ENCODE data around the gene SULT2A1. TPM values are rescaled to one million over a fixed set of nuclear protein-coding genes. Genes with fewer than 3 reads are reported as not detected.
"Not testable (repeated sequence)": the region's sequence is repeated elsewhere in the genome, so short reads cannot be mapped to it uniquely, and the experiment has no call there.

The SULT2A1 gene, protein sequence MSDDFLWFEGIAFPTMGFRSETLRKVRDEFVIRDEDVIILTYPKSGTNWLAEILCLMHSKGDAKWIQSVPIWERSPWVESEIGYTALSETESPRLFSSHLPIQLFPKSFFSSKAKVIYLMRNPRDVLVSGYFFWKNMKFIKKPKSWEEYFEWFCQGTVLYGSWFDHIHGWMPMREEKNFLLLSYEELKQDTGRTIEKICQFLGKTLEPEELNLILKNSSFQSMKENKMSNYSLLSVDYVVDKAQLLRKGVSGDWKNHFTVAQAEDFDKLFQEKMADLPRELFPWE
- total RNA-seq = not detected
- 1 to 10 TPM in 2 of 8 donors, under 1 TPM in 2, not detected in 4; 0.05 to 5.7 (median 0.61) TPM for polyA plus RNA-seq (ENCODE audit: insufficient read depth in 1 of 8, insufficient read length in 8 of 8, low replicate concordance in 1 of 8)
- long read RNA-seq, donor 1 = 0 reads
- long read RNA-seq, donor 2 = 0 reads
- long read RNA-seq, donor 3 = 0 reads
- long read RNA-seq, donor 4 = 0 reads
- long read RNA-seq, donor 5 = 0 reads
- long read RNA-seq, donor 6 = 0 reads
- long read RNA-seq, donor 7 = 0 reads
- long read RNA-seq, donor 8 = 0 reads
- long read RNA-seq, donor 9, partial matches to known transcripts = 5 of 8 reads
- long read RNA-seq, donor 9, other reads (novel, unspliced or antisense) = 0 of 8 reads
- long read RNA-seq, donor 10 = 0 reads
- long read RNA-seq, donor 11, partial matches to known transcripts = 0 of 2 reads
- long read RNA-seq, donor 11, other reads (novel, unspliced or antisense) = 0 of 2 reads

DNA sequence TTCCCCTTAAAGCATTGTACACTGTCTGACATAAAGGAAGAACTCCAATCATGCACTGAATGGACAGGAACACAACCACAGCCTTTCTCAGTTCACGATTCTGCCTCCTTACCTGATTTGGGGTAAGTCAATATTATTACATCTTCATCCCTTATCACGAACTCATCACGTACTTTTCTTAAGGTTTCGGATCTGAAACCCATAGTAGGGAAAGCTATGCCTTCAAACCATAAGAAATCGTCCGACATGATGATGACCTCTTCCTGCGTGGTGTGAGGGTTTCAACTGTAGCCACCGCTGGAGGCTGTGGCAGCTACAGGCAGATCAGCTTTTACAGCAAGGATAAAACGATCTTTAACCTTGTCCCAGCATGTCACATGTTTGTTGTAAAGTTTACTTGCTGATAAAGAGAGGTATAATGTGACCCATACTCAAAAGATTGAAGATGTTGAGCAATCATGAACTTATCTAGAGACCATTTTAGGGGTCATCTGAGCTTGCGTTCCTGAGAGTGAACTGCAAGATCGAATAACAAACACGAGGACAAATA lies at the start of gene SULT2A1:
SULT2A1 (minus strand) TSS at position 306 of the 550 bp plus-strand sequence; CDS start at position 248, 58 bp downstream.
- Histone ChIP-seq H3K4me3 (ENCODE audit: low read length) (no peak within 1 kb of the TSS), H3K27ac (ENCODE audit: low read length) (no peak within 1 kb of the TSS), H3K27me3 (ENCODE audit: control insufficient read depth, insufficient read depth, low read length) (peaks cover 3% of the 10 kb centered on the region), H3K4me1 (ENCODE audit: control insufficient read depth, insufficient read depth, low read length) (no peaks in the 10 kb centered on the region), H3K9me3 (replicated peaks; ENCODE audit: control insufficient read depth, low read depth, low read length) (no peaks in the 10 kb centered on the region), H3K36me3 (ENCODE audit: control insufficient read depth, insufficient read depth, low read length) (no peaks in the 10 kb centered on the region)
- 50% methylated on average over 4 of the region's 12 CpGs for WGBS (ENCODE audit: insufficient coverage)
- DNase-seq = no peak

GRCh38 chr19:47928581-47928980 lies 42.5 kb upstream of the SULT2A1 start:
- WGBS (ENCODE audit: insufficient coverage) = no CpG with 5 or more reads among the region's 20 CpGs
- H3K27me3 ChIP-seq (ENCODE audit: control insufficient read depth, insufficient read depth, low read length); DNase-seq; H3K4me1 ChIP-seq (ENCODE audit: control insufficient read depth, insufficient read depth, low read length); H3K4me3 ChIP-seq (ENCODE audit: low read length); H3K9me3 ChIP-seq (replicated peaks; ENCODE audit: control insufficient read depth, low read depth, low read length); H3K27ac ChIP-seq (ENCODE audit: low read length); H3K36me3 ChIP-seq (ENCODE audit: control insufficient read depth, insufficient read depth, low read length): not testable (repeated sequence)

GRCh38 chr19:47920107-47920506 lies 34.0 kb upstream of the SULT2A1 start:
- H3K27me3 ChIP-seq (ENCODE audit: control insufficient read depth, insufficient read depth, low read length); H3K36me3 ChIP-seq (ENCODE audit: control insufficient read depth, insufficient read depth, low read length); DNase-seq; H3K4me3 ChIP-seq (ENCODE audit: low read length); H3K9me3 ChIP-seq (replicated peaks; ENCODE audit: control insufficient read depth, low read depth, low read length); H3K27ac ChIP-seq (ENCODE audit: low read length); H3K4me1 ChIP-seq (ENCODE audit: control insufficient read depth, insufficient read depth, low read length): not testable (repeated sequence)
- no CpG with 5 or more reads among the region's 15 CpGs for WGBS (ENCODE audit: insufficient coverage)

GRCh38 chr19:47910191-47910590 lies 24.1 kb upstream of the SULT2A1 start:
- WGBS (ENCODE audit: insufficient coverage) = no CpG with 5 or more reads among the region's 2 CpGs

GRCh38 chr19:47909350-47909749 lies 23.2 kb upstream of the SULT2A1 start:
- H3K4me3 ChIP-seq (ENCODE audit: low read length); H3K9me3 ChIP-seq (replicated peaks; ENCODE audit: control insufficient read depth, low read depth, low read length); H3K36me3 ChIP-seq (ENCODE audit: control insufficient read depth, insufficient read depth, low read length); H3K4me1 ChIP-seq (ENCODE audit: control insufficient read depth, insufficient read depth, low read length); H3K27ac ChIP-seq (ENCODE audit: low read length); H3K27me3 ChIP-seq (ENCODE audit: control insufficient read depth, insufficient read depth, low read length); DNase-seq: not testable (repeated sequence)
- WGBS (ENCODE audit: insufficient coverage) = 0% methylated on average over 3 of the region's 14 CpGs

More at GRCh38 chr19:47910191-47910590, 24.1 kb upstream of the SULT2A1 start:
- H3K27ac ChIP-seq (ENCODE audit: low read length); H3K36me3 ChIP-seq (ENCODE audit: control insufficient read depth, insufficient read depth, low read length); DNase-seq; H3K27me3 ChIP-seq (ENCODE audit: control insufficient read depth, insufficient read depth, low read length); H3K4me1 ChIP-seq (ENCODE audit: control insufficient read depth, insufficient read depth, low read length); H3K9me3 ChIP-seq (replicated peaks; ENCODE audit: control insufficient read depth, low read depth, low read length); H3K4me3 ChIP-seq (ENCODE audit: low read length): not testable (repeated sequence)

DNA sequence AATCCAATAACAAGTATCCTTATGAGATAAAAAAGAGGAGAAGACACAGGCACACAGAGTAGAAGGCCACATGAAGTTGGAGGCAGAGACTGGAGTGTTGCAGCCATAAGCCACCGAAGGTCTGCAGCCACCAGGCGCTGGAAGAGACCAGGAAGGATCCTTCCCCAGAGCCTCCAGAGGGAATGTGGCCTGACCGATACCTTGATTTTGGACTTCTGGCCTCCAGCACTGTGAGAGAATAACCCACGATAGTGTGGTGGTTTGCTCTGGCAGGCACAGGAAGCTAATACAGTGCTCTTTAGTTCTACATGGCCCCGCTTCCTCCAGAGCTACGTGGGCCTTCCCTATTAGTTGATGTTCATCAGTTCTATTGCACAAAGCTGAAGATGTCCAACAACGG lies 15.3 kb upstream of the SULT2A1 start:
- Histone ChIP-seq H3K4me3 (ENCODE audit: low read length) (no peak overlapping the region), H3K27me3 (ENCODE audit: control insufficient read depth, insufficient read depth, low read length) (no peaks in the 10 kb centered on the region), H3K4me1 (ENCODE audit: control insufficient read depth, insufficient read depth, low read length) (no peaks in the 10 kb centered on the region), H3K27ac (ENCODE audit: low read length) (no peak overlapping the region), H3K9me3 (replicated peaks; ENCODE audit: control insufficient read depth, low read depth, low read length) (no peaks in the 10 kb centered on the region), H3K36me3 (ENCODE audit: control insufficient read depth, insufficient read depth, low read length) (no peaks in the 10 kb centered on the region)
- WGBS (ENCODE audit: insufficient coverage) = 93% methylated on average over 3 of the region's 7 CpGs
- no peak for DNase-seq

GRCh38 chr19:47899335-47899734 lies 13.2 kb upstream of the SULT2A1 start:
- no peak overlapping the region for H3K27ac ChIP-seq (ENCODE audit: low read length)
- H3K9me3 ChIP-seq (replicated peaks; ENCODE audit: control insufficient read depth, low read depth, low read length) = peaks cover 4% of the 10 kb centered on the region
- H3K36me3 ChIP-seq (ENCODE audit: control insufficient read depth, insufficient read depth, low read length) = no peaks in the 10 kb centered on the region
- no peak for DNase-seq
- WGBS (ENCODE audit: insufficient coverage) = 84% methylated on average over 5 of the region's 8 CpGs
- no peaks in the 10 kb centered on the region for H3K4me1 ChIP-seq (ENCODE audit: control insufficient read depth, insufficient read depth, low read length)
- no peaks in the 10 kb centered on the region for H3K27me3 ChIP-seq (ENCODE audit: control insufficient read depth, insufficient read depth, low read length)
- no peak overlapping the region for H3K4me3 ChIP-seq (ENCODE audit: low read length)

DNA sequence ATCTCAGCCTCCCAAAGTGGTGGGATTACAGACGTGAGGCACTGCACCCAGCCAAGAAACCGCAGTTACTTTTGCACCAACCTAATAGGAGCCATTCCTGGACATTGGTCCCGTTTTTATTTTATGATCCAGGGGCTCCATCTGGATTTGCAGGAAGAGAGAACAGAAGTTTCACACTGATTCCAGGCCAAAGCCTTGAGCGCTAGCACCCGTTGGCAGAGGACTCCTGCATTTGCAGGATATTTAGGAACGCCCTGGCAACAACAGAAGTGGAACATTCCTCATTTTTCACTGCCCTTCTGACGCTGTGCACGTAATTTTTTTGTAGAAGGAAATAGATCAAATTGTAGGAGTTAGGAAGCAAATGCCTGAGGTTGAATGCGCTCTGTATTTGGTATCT lies 11.7 kb upstream of the SULT2A1 start:
- WGBS (ENCODE audit: insufficient coverage) = 60% methylated on average over 7 of the region's 9 CpGs

DNA sequence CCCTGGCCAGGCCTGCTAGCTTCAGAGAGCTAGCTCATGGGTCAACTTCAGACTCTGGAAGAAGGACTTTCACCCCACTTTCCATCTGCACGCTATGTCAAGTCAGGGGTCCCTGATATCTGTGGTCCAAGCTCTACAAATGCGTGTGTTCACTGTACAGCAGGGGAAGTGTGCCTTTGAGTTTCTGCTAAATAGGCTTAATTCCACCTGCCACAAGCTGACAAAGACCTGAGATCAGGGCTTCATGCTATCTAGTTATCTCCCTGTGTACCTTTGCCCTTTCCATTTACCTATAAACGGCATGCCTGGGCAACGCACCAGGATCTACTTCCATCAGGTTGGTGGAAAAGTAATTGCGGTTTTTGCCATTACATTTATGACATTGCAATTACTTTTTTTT lies 10.7 kb upstream of the SULT2A1 start:
- H3K27me3 ChIP-seq (ENCODE audit: control insufficient read depth, insufficient read depth, low read length) = no peaks in the 10 kb centered on the region
- H3K4me1 ChIP-seq (ENCODE audit: control insufficient read depth, insufficient read depth, low read length) = no peaks in the 10 kb centered on the region
- no peak overlapping the region for H3K4me3 ChIP-seq (ENCODE audit: low read length)
- WGBS (ENCODE audit: insufficient coverage) = 92% methylated on average over 2 of the region's 5 CpGs
- H3K9me3 ChIP-seq (replicated peaks; ENCODE audit: control insufficient read depth, low read depth, low read length) = peaks cover 6% of the 10 kb centered on the region
- no peak overlapping the region for H3K27ac ChIP-seq (ENCODE audit: low read length)
- no peak for DNase-seq
- H3K36me3 ChIP-seq (ENCODE audit: control insufficient read depth, insufficient read depth, low read length) = no peaks in the 10 kb centered on the region

More for the DNA sequence above, 11.7 kb upstream of the SULT2A1 start:
- Histone ChIP-seq H3K27ac (ENCODE audit: low read length) (no peak overlapping the region), H3K4me1 (ENCODE audit: control insufficient read depth, insufficient read depth, low read length) (no peaks in the 10 kb centered on the region), H3K4me3 (ENCODE audit: low read length) (no peak overlapping the region), H3K36me3 (ENCODE audit: control insufficient read depth, insufficient read depth, low read length) (no peaks in the 10 kb centered on the region), H3K27me3 (ENCODE audit: control insufficient read depth, insufficient read depth, low read length) (no peaks in the 10 kb centered on the region), H3K9me3 (replicated peaks; ENCODE audit: control insufficient read depth, low read depth, low read length) (peaks cover 4% of the 10 kb centered on the region)
- peak; percentile 14 for DNase-seq

DNA sequence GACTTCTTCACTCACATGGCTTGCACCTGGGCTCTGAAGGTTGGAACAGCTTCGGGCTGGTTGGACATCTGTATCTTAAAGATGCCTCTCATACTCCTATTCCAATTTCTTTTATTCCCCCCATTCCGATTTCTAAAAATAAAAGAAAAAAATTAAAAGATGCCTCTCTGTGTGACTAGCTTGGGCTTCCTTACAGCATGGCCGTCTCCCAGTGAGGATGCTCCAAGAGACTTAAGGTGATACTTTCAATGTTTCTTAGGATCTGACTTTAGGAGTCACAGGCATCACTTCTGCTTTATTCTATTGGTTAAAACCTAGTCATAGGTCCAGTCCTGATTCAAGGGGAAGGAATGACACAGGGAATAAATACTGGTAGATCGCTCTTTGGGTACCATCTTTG lies 9.9 kb upstream of the SULT2A1 start:
- H3K27me3 ChIP-seq (ENCODE audit: control insufficient read depth, insufficient read depth, low read length) = no peaks in the 10 kb centered on the region
- WGBS (ENCODE audit: insufficient coverage) = 100% methylated on average over 1 of the region's 4 CpGs

More for the DNA sequence above, 9.9 kb upstream of the SULT2A1 start:
- Histone ChIP-seq H3K4me1 (ENCODE audit: control insufficient read depth, insufficient read depth, low read length) (no peaks in the 10 kb centered on the region), H3K36me3 (ENCODE audit: control insufficient read depth, insufficient read depth, low read length) (no peaks in the 10 kb centered on the region), H3K9me3 (replicated peaks; ENCODE audit: control insufficient read depth, low read depth, low read length) (peaks cover 6% of the 10 kb centered on the region), H3K4me3 (ENCODE audit: low read length) (no peak overlapping the region), H3K27ac (ENCODE audit: low read length) (no peak overlapping the region)
- DNase-seq = no peak
